Activated CD8-positive, alpha-beta memory T cell treated with anti-CD3 and anti-CD28 coated beads, Interleukin-2, amount 50 U/mL, for 1 hour (primary cell): ENCODE results near the gene GIMAP6.
"Not testable (repeated sequence)": the region's sequence is repeated elsewhere in the genome, so short reads cannot be mapped to it uniquely, and the experiment has no call there.

ENCODE experiments used
- DNase-seq: peaks from one replicate; pipeline ENCODE4 v3.0.0-alpha.2; 2020; ENCODE audit errors: extremely low read depth

Gene GIMAP6

DNA sequence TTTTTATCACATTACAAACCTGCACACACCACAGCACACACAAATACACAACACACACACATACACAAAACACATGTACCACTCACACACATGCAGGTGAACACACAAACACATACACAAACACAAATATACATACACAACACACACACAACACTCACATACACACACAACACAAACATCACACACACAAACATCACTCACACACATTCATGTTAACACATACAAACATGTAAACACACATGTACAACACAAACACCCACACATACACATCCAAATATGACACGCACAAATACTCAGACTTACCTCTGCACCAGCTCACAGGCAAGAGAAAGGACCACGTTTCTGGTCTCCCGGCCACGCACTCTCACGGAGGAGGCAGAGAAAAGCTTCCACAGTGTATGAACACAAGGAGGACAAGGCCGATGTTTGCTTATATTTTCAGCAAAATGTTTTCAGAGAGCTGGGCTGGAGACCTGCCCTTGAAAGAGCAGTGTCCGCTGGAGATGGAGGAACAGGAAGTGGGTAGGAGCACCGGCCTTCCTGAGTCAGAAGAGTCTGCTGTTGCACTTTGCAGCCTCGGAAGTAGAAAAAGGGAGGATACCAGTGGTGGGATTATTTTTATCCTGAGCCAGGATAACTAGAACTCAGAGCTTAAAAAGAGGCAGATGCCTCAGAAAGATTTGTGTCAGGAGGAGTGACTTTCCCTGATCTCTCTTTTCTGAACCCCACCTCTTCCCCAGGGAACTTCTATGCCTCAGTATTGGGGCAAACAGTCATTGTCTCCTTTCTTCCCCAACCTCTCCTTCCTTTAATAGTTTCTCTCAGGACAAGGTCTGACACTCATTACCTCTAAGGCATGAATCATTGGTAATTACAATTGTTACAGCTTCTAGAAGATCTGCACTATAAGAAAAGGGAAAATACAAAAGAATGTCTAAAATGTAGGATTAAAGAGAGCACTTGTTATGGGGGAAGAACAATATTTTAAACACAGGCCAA, at the start of gene GIMAP6:
Gene GIMAP6, minus strand, starts transcription at position 520 of the 999 bp plus-strand sequence. CDS start 2,243 bp downstream, outside the sequence.
- DNase-seq = no peak

GRCh38 chr7:150680364-150680763, 48.2 kb upstream of the GIMAP6 start:
- not testable (repeated sequence) for DNase-seq

DNA sequence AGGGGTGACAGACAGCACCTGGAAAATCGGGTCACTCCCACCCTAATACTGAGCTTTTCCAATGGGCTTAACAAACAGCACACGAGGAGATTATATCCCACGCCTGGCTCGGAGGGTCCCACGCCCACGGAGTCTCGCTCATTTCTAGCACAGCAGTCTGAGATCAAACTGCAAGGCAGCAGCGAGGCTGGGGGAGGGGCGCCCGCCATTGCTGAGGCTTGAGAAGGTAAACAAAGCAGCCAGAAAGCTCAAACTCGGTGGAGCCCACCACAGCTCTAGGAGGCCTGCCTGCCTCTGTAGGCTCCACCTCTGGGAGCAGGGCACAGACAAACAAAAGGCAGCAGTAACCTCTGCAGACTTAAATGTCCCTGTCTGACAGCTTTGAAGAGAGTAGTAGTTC, 46.4 kb upstream of the GIMAP6 start:
- not testable (repeated sequence) for DNase-seq

- not testable (repeated sequence) for DNase-seq
Observed at GRCh38 chr7:150676854-150677253, 44.7 kb upstream of the GIMAP6 start.

DNA sequence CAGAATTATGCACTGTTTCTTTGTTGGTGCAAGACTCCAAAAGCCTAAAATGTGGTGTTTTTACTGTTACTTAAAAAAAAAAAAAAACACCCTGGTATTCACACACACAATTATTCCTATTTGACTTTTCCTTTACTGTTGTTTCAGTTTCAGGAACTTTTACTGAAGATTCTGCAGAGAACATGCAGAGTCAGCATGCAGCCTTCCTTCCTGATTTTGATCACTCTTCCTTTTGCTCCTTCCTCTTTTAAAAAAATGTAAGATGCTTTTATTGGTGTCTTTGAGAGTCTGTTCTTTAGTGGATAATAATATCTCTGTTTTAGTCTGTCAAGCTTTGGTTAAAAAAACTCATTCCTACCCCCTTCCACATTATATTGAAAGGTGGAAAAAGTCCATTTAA, 44.1 kb upstream of the GIMAP6 start:
- not testable (repeated sequence) for DNase-seq

DNA sequence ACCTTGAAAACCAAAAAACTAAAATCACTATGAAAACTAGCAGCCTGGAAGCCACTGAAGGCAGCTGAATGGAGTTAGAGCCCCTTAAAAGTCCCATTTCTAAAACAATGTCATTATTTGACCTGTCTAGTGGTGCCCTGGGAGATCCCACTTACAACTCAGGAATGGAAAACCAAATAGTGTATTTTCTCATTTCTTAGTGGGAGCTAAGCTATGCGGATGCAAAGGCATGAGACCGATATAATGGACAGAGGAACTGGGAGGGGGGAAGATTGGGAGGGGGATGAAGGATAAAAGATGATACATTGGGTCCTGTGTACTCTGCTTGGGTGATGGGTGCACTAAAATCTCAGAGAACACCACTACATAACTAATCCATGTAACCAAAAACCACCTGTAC, 43.5 kb upstream of the GIMAP6 start:
- DNase-seq = no peak

GRCh38 chr7:150671798-150672585, 39.8 kb upstream of the GIMAP6 start:
- not testable (repeated sequence) for DNase-seq

DNA sequence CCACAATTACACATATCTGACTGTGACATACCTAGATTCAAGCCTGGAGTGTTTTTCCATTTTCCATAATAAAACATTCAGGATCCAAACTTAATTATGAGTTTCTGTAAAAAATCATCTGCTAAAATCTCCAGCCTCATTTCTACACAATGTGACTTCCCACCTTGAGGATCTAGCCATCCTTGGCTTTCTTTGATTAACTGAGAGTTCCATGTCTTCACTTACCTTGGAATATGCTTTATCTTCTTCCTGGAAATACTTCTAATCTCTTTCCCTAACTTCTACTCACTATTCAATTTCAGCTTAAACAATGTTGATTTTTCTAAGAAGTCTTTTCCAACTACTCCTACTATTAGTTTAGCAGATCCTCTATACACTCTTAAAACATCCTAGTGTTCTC, 36.8 kb upstream of the GIMAP6 start:
- DNase-seq = no peak

- DNase-seq = peak; percentile 59
Observed at GRCh38 chr7:150668472-150668911, 36.3 kb upstream of the GIMAP6 start.

GRCh38 chr7:150666412-150666811, 34.2 kb upstream of the GIMAP6 start:
- DNase-seq = no peak

DNA sequence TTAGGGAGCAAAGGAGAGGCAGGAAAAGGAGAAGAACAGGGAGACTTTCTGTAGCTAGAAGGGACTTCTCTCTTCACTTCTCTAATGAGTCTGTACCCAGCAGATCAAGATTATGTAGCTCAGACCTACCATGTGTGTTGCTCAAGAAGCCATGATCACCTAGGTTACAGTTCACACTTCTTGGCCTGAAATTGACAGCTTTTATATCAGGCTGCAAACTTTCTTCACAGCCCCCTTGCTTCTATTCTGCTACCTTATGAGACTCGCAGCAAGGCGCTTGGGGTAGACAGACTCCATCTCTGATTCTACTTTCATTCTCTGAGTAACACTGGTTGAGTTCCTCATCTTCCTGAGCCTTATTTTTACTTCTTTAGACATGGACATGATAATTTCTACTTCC, 33.7 kb upstream of the GIMAP6 start:
- DNase-seq = no peak

- no peak for DNase-seq
Observed at GRCh38 chr7:150665089-150665748, 33.0 kb upstream of the GIMAP6 start.

GRCh38 chr7:150663802-150664494, 31.8 kb upstream of the GIMAP6 start:
- no peak for DNase-seq

- not testable (repeated sequence) for DNase-seq
Observed at GRCh38 chr7:150662821-150663220, 30.6 kb upstream of the GIMAP6 start.

GRCh38 chr7:150660939-150661613, 28.9 kb upstream of the GIMAP6 start:
- no peak for DNase-seq

- DNase-seq = no peak
Observed at GRCh38 chr7:150657526-150657925, 25.3 kb upstream of the GIMAP6 start.

GRCh38 chr7:150656047-150656446, 23.9 kb upstream of the GIMAP6 start:
- DNase-seq = no peak

GRCh38 chr7:150654692-150655091, 22.5 kb upstream of the GIMAP6 start:
- DNase-seq = no peak

- DNase-seq = no peak
Observed at GRCh38 chr7:150649080-150649385, 16.8 kb upstream of the GIMAP6 start.

GRCh38 chr7:150648353-150649079, 16.3 kb upstream of the GIMAP6 start:
- DNase-seq = no peak
